Muscle layer of colon (tissue), 2 donors: ENCODE data around the gene MLANA.

Experiments used
- H3K27ac ChIP-seq: one replicate; pipeline ENCODE4 v1.7.0; 2013; ENCODE audit warnings: low read depth, mild to moderate bottlenecking, low read length, moderate library complexity
- H3K27me3 ChIP-seq, 2 donors: one replicate each; pipeline ENCODE4 v1.7.0; 2013; ENCODE audit warnings: low read length in 2 of 2, mild to moderate bottlenecking in 2 of 2; ENCODE audit not compliant: insufficient read depth in 2 of 2, control insufficient read depth in 1 of 2
- H3K36me3 ChIP-seq: one replicate; pipeline ENCODE4 v1.7.0; 2013; ENCODE audit warnings: mild to moderate bottlenecking, low read length; ENCODE audit not compliant: insufficient read depth
- H3K4me1 ChIP-seq: one replicate; pipeline ENCODE4 v1.7.0; 2013; ENCODE audit warnings: mild to moderate bottlenecking, low read length; ENCODE audit not compliant: insufficient read depth
- H3K4me3 ChIP-seq, 2 donors: one replicate each; pipeline ENCODE4 v1.7.0; 2013; ENCODE audit warnings: low read length in 2 of 2, low read depth in 1 of 2, mild to moderate bottlenecking in 1 of 2, moderate library complexity in 1 of 2
- H3K9ac ChIP-seq: one replicate; pipeline ENCODE4 v1.7.0; 2013; ENCODE audit warnings: low read length
- H3K9me3 ChIP-seq: one replicate; pipeline ENCODE4 v1.7.0; 2013; ENCODE audit warnings: mild to moderate bottlenecking, low read length
- donor health status: abdominal sarcoma.
- donor health status: Adenocarcinoma of cecum.

The MLANA gene

DNA sequence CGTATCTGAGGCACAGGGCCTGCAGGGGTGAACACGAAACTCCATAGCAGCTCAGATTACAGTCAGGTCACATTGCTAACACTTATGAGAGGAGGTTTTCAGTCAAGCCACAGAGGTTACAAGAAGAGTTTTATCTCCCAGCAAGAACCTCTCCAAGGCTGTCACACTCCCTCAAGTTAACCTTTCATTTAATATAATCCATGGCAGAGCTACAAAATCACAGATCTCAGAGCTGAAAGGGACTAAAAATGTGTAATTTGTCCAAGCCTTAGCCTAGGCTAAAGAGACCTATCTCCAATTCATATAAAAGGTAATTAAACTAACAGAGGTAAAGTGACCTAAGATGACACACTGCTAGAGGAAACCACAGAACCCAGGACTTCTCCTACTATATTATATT lies 57.2 kb downstream of the MLANA start:
- Histone ChIP-seq H3K27ac (no peak overlapping the region), H3K27me3 (no peaks in the 10 kb centered on the region)

DNA sequence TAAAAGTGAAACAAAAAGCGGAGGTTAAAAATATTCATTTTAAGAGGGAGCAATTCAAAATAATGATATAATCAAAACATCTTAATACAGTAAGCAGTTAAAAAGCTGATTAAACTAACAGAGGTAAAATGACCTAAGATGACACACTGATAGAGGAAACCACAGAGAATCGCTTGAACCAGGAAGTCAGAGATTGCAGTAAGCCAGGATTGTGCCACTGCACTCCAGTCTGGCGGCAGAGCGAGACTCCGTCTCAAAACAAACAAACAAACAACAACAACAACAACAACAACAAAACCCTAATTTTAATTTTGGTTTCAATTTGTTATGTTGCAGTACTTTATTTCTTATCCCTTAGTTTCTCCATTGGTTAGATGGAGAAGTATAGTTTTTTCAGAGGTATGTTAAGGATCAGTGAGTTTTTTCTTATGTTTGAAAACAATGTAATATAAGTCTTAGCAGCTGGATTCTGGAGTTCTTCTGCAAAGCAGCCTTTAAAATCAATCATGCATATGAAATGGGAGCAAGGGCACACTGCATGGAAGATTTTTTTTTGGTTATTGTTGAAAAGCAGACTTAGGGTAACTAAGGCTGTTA lies 58.5 kb downstream of the MLANA start:
- Histone ChIP-seq H3K9ac (no peak overlapping the region), H3K36me3 (no peaks in the 10 kb centered on the region), H3K27ac (no peak overlapping the region), H3K27me3 (no peaks in the 10 kb centered on the region), H3K4me3 (no peak overlapping the region), H3K4me1 (peaks cover 4% of the 10 kb centered on the region), H3K9me3 (no peaks in the 10 kb centered on the region)

More for the DNA sequence above, 57.2 kb downstream of the MLANA start:
- H3K4me3 ChIP-seq, result no peak overlapping the region
- no peaks in the 10 kb centered on the region for H3K36me3 ChIP-seq
- no peak overlapping the region for H3K9ac ChIP-seq
- no peaks in the 10 kb centered on the region for H3K9me3 ChIP-seq
- peaks cover 4% of the 10 kb centered on the region for H3K4me1 ChIP-seq

DNA sequence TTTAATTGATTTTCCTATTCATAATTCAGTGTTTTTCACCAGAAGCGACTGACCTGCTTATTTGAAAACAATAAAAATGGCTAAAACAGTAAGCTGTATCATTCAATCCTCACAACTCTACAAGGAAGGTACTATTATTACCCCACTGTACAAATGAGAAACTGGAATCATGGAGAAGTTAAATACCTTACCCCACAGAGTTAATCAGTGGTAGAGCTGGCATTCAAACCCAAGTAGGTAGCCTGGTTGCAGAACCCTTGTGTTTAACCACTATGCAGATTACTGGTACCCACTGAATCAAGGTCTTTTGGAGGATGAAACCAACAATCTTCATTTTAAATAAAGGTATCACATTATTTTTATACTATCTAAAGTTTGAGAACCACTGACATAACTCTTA lies 59.6 kb downstream of the MLANA start:
- H3K9me3 ChIP-seq, result no peaks in the 10 kb centered on the region
- no peak overlapping the region for H3K9ac ChIP-seq
- H3K36me3 ChIP-seq, result no peaks in the 10 kb centered on the region
- H3K27me3 ChIP-seq, result no peaks in the 10 kb centered on the region
- peaks cover 4% of the 10 kb centered on the region for H3K4me1 ChIP-seq
- no peak overlapping the region for H3K27ac ChIP-seq
- no peak overlapping the region for H3K4me3 ChIP-seq

DNA sequence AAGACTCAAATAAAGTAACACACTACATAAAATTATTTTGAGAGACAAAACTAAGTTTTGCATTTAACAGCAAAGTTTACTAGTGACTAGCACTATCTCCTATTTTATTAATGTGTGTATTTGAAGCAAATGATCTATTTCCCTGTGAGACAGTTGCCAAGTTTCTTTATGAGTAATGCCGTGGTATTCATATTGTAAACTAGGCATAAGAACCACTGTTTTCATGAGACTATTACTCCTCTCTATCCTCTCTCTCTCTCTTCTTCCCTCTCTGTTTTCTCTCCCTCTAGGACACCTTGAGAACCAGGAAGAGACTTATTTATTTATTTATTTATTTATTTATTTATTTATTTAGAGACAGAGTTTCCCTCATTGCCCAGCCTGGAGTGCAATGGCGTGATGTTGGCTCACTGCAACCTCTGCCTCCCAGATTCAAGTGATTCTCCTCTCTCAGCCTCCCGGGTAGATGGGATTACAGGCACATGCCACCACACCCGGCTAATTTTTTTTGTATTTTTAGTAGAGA lies 61.1 kb downstream of the MLANA start:
- no peaks in the 10 kb centered on the region for H3K27me3 ChIP-seq
- peaks cover 4% of the 10 kb centered on the region for H3K4me1 ChIP-seq
- H3K27ac ChIP-seq, result no peak overlapping the region
- H3K36me3 ChIP-seq, result no peaks in the 10 kb centered on the region
- H3K9ac ChIP-seq, result no peak overlapping the region
- no peaks in the 10 kb centered on the region for H3K9me3 ChIP-seq
- no peak overlapping the region for H3K4me3 ChIP-seq

DNA sequence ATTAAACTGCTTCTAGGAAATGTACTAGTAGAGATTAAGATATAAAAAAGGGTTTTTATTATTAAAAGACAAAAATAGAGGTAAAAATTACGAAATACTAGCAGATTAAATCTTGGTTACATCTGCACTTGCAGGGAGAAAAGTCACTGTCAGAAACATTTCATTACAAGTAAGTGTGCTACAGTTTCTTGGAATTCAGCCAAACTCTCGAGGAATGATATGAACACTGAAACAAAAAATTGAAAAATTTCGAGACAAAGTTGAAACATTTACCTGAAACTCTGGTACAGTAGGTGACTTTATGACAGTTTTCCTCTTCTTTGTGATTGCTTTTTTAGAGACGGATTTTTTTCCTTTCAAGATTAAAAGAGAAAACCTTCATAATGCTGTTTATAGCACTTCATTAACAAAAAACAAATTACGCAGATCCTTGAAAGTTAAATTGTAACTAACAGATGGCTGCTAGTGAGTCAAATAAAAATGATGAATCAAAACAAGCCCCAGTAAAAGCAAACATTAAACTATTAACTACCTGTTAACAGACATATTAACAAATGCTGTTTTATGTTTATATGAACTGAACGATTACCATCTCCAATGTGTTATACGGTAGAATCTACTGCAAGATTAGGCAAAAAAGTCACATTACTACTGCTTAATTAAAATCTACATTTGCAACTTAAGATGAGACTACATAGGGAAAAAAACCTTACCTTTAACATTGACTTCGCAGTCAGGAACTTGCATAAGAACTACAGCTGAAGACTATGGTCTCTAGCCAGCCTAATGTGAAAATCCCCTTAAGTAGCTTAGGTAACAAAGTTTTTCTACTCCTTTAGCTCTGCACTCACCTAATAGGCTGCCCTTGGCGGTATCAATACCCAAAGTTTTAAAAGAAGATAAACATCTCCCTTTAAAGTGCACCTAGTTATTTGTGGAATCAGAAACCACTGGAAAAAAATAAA lies 63.3 kb downstream of the MLANA start:
- Histone ChIP-seq H3K4me3 (no peak overlapping the region), H3K27ac (no peak overlapping the region), H3K9me3 (no peaks in the 10 kb centered on the region), H3K36me3 (no peaks in the 10 kb centered on the region), H3K4me1 (peaks cover 4% of the 10 kb centered on the region), H3K27me3 (no peaks in the 10 kb centered on the region), H3K9ac (no peak overlapping the region)

DNA sequence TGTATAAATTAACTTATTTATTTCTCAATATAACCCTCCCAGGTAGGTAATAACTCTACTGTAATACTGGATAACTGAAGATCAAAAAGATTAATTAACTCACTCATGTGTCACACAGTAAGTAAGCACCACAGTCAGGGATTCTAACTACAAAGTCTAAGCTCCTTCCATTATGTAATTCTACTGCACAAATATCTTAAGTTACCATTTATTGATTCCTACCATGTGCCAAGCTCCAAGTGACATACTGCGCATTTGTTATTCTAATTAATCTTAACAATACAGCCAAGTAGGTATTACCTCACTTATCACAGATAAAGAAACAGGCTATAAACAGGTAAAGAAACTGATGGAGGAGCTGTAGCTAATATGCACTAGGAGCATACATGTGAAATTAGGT lies 66.5 kb downstream of the MLANA start:
- H3K4me3 ChIP-seq, result no peak overlapping the region
- no peaks in the 10 kb centered on the region for H3K36me3 ChIP-seq
- no peak overlapping the region for H3K27ac ChIP-seq
- H3K9ac ChIP-seq, result no peak overlapping the region
- H3K9me3 ChIP-seq, result no peaks in the 10 kb centered on the region
- H3K4me1 ChIP-seq, result no peaks in the 10 kb centered on the region
- no peaks in the 10 kb centered on the region for H3K27me3 ChIP-seq

DNA sequence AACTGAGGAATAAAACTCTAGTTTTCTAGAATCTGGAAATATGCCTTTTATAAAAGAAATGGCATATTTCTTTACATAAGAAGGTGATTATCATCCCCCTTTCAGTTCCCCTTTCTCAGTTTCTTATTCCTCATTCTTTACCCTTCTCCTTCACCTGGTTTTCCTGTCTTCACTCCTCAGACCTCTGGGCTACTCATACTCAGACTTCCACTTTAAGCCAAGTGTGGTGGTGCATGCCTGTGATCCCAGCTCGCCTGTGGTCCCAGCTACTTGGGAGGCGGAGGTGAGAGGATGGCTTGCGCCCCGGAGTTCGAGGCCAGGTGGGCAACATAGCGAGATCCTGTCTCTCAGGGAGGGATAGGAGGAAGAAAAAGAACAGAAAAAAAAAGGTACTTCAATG lies 67.6 kb downstream of the MLANA start:
- H3K4me3 ChIP-seq, result no peak overlapping the region
- no peaks in the 10 kb centered on the region for H3K4me1 ChIP-seq
- H3K9me3 ChIP-seq, result no peaks in the 10 kb centered on the region

More for the DNA sequence above, 67.6 kb downstream of the MLANA start:
- Histone ChIP-seq H3K36me3 (no peaks in the 10 kb centered on the region), H3K27me3 (no peaks in the 10 kb centered on the region), H3K9ac (no peak overlapping the region), H3K27ac (no peak overlapping the region)
